Endodermal cell (in vitro differentiated cells): ENCODE measurements around the gene FDXR. TPM values are rescaled to one million over a fixed set of nuclear protein-coding genes. Genes with fewer than 3 reads are reported as not detected.
A peak's percentile ranks its signal among the peaks of the same experiment; 100 is the strongest.

Experiments used
- DNase-seq: peaks from one replicate; pipeline ENCODE4 v3.0.0-alpha.2; 2017
- H3K27ac ChIP-seq: 2 replicates; pipeline ENCODE4 v1.5.1; 2013; ENCODE audit warnings: mild to moderate bottlenecking, low read depth, low read length, moderate library complexity
- H3K27me3 ChIP-seq: 2 replicates; pipeline ENCODE4 v1.6.1; 2013; ENCODE audit warnings: mild to moderate bottlenecking, low read length, moderate library complexity; ENCODE audit not compliant: insufficient read depth, control insufficient read depth, poor library complexity, severe bottlenecking
- H3K36me3 ChIP-seq: 2 replicates; pipeline ENCODE4 v1.7.0; 2013; ENCODE audit warnings: mild to moderate bottlenecking, low read length, moderate library complexity; ENCODE audit not compliant: control insufficient read depth, insufficient read depth
- H3K4me1 ChIP-seq: one replicate; pipeline ENCODE4 v1.7.0; 2013; ENCODE audit warnings: low read length; ENCODE audit not compliant: control insufficient read depth, insufficient read depth
- H3K4me3 ChIP-seq: 2 replicates; pipeline ENCODE4 v1.5.1; 2013; ENCODE audit warnings: mild to moderate bottlenecking, low read length, moderate library complexity
- H3K9ac ChIP-seq: 2 replicates; pipeline ENCODE4 v1.6.1; 2013; ENCODE audit warnings: mild to moderate bottlenecking, low read length, moderate library complexity; ENCODE audit not compliant: poor library complexity, severe bottlenecking; ENCODE audit errors: extremely low read depth
- H3K9me3 ChIP-seq: 2 replicates; pipeline ENCODE4 v1.6.1; 2013; ENCODE audit warnings: mild to moderate bottlenecking, low read length, moderate library complexity; ENCODE audit not compliant: control insufficient read depth
- H3K27ac Mint-ChIP-seq: 2 replicates; pipeline ENCODE4 v1.8.0; 2020; ENCODE audit warnings: mixed read lengths
- H3K27me3 Mint-ChIP-seq: 2 replicates; pipeline ENCODE4 v1.8.0; 2021; ENCODE audit warnings: mild to moderate bottlenecking, mixed read lengths; ENCODE audit not compliant: insufficient read depth
- H3K36me3 Mint-ChIP-seq: 2 replicates; pipeline ENCODE4 v1.8.0; 2020; ENCODE audit warnings: low read depth, mixed read lengths
- H3K4me1 Mint-ChIP-seq: 2 replicates; pipeline ENCODE4 v1.8.0; 2020; ENCODE audit warnings: mixed read lengths
- H3K4me3 Mint-ChIP-seq: 2 replicates; pipeline ENCODE4 v1.8.0; 2020; ENCODE audit warnings: mild to moderate bottlenecking, moderate library complexity, mixed read lengths
- H3K9me3 Mint-ChIP-seq: 2 replicates; pipeline ENCODE4 v1.8.0; 2020; ENCODE audit warnings: mild to moderate bottlenecking, mixed read lengths
- CTCF ChIP-seq: fragments of 200-600 bp; sonication (generic); conservative IDR thresholded peaks from 2 replicates; pipeline ENCODE4 v1.5.0; 2021; ENCODE audit warnings: antibody characterized with exemption, mild to moderate bottlenecking
- WGBS, 2 experiments: methylation state at CpG; one replicate each; pipeline versions ENCODE4 v1.1.5 to v1.1.7; 2013; ENCODE audit warnings: missing lambda C conversion rate in 2 of 2, mixed read lengths in 1 of 2; ENCODE audit not compliant: insufficient coverage in 1 of 2, insufficient read length in 1 of 2; 5-methylcytosine and 5-hydroxymethylcytosine counted together
- total RNA-seq, 2 donors: library from RNA; stranded (reverse); fragmentation: NEBNext Ultra II Directional in 1 of 2; extraction: Animal tissue kit (Norgen Biotek cat#: 25700) in 1 of 2; gene quantifications; 2 replicates in 1 of 2; 3 replicates in 1 of 2; pipeline ENCODE4 v1.2.1, GENCODE V29; 2021

FDXR gene
- total RNA-seq, 2 donors from 2014 or later: 17.3 to 19.4 TPM

GRCh38 chr17:74881073-74881472, 8.3 kb upstream of the FDXR start:
- Histone ChIP-seq H3K9ac (no peak overlapping the region), H3K4me1 (no peaks in the 10 kb centered on the region), H3K9me3 (no peaks in the 10 kb centered on the region), H3K27ac (no peak overlapping the region), H3K4me3 (no peak overlapping the region), H3K36me3 (no peaks in the 10 kb centered on the region), H3K27me3 (no peaks in the 10 kb centered on the region)
- WGBS, 2 experiments: 80 to 89% methylated on average over 8 to 11 of the region's 11 CpGs
- H3K27me3 Mint-ChIP-seq: peaks cover 14% of the 10 kb centered on the region
- H3K4me1 Mint-ChIP-seq: peaks cover 2% of the 10 kb centered on the region
- TF ChIP-seq CTCF: no peak
- no peak overlapping the region for H3K4me3 Mint-ChIP-seq
- no peaks in the 10 kb centered on the region for H3K36me3 Mint-ChIP-seq
- no peaks in the 10 kb centered on the region for H3K9me3 Mint-ChIP-seq
- no peak overlapping the region for H3K27ac Mint-ChIP-seq
- DNase-seq: peak; percentile 60

GRCh38 chr17:74879308-74879707, 6.5 kb upstream of the FDXR start:
- no peak overlapping the region for H3K27ac ChIP-seq
- no peak for DNase-seq
- H3K9ac ChIP-seq: no peak overlapping the region
- no peak for TF ChIP-seq CTCF
- H3K36me3 ChIP-seq: no peaks in the 10 kb centered on the region
- Mint-ChIP-seq H3K4me1 (peaks cover 6% of the 10 kb centered on the region), H3K27me3 (peaks cover 12% of the 10 kb centered on the region), H3K36me3 (no peaks in the 10 kb centered on the region), H3K9me3 (no peaks in the 10 kb centered on the region), H3K27ac (no peak overlapping the region), H3K4me3 (no peak overlapping the region)
- no peaks in the 10 kb centered on the region for H3K9me3 ChIP-seq
- no peaks in the 10 kb centered on the region for H3K27me3 ChIP-seq
- H3K4me3 ChIP-seq: no peak overlapping the region
- H3K4me1 ChIP-seq: no peaks in the 10 kb centered on the region
- WGBS, 2 experiments: 91 to 92% methylated on average over 14 to 16 of the region's 16 CpGs

GRCh38 chr17:74878658-74879057, 5.9 kb upstream of the FDXR start:
- Mint-ChIP-seq H3K9me3 (no peaks in the 10 kb centered on the region), H3K27ac (no peak overlapping the region), H3K4me3 (no peak overlapping the region), H3K27me3 (peaks cover 12% of the 10 kb centered on the region), H3K36me3 (no peaks in the 10 kb centered on the region), H3K4me1 (peaks cover 10% of the 10 kb centered on the region)
- no peak overlapping the region for H3K9ac ChIP-seq
- H3K4me1 ChIP-seq: no peaks in the 10 kb centered on the region
- no peaks in the 10 kb centered on the region for H3K9me3 ChIP-seq
- no peaks in the 10 kb centered on the region for H3K36me3 ChIP-seq
- 70 to 84% methylated on average over 2 of the region's 2 CpGs for WGBS, 2 experiments
- DNase-seq: no peak
- no peak overlapping the region for H3K27ac ChIP-seq
- no peak for TF ChIP-seq CTCF
- no peak overlapping the region for H3K4me3 ChIP-seq
- H3K27me3 ChIP-seq: no peaks in the 10 kb centered on the region
